GM10248 (cell line): ENCODE measurements around the gene RAD50.
A peak's percentile ranks its signal among the peaks of the same experiment; 100 is the strongest.

ENCODE experiments used
- CTCF ChIA-PET: fragments of 300-600 bp; sonication (Branson Sonifier 250); formaldehyde crosslinking; extraction: SDS; loops from one replicate; lab custom pipeline; 2021; ENCODE audit warnings: antibody characterized with exemption; lab: Yijun Ruan, JAX
- POLR2A ChIA-PET: fragments of 350-650 bp; sonication (Branson Sonifier 250); formaldehyde crosslinking; extraction: SDS; loops from one replicate; lab custom pipeline; 2020; ENCODE audit warnings: antibody characterized with exemption; lab: Yijun Ruan, JAX
- DNase-seq: peaks from one replicate; pipeline ENCODE4 v3.0.0; 2012; ENCODE audit errors: extremely low spot score
- CTCF ChIP-seq: IDR thresholded peaks from 2 replicates; pipeline ENCODE4 v1.5.1; 2012; ENCODE audit warnings: mild to moderate bottlenecking, low read depth; ENCODE audit errors: extremely low read depth, missing control alignments, control extremely low read depth

RAD50 gene

GRCh38 chr5:132661231-132662003, 104.6 kb downstream of the RAD50 start:
- peak; percentile 32 for TF ChIP-seq CTCF
- peak; percentile 66 for DNase-seq
- ChIA-PET POLR2A (interaction anchor here (1.6 kb wide), 1 partner anchor 20 kb away, joined by 5 read pairs; no protein-coding TSS in a partner anchor), CTCF (interaction anchor here (0.6 to 10.7 kb wide), 18 partner anchors 11 to 222 kb away, joined by 3 to 78 read pairs (median 4); partner anchors contain the start of genes IL4 and SOWAHA)

GRCh38 chr5:132662004-132662401, 105.2 kb downstream of the RAD50 start:
- CTCF ChIA-PET = interaction anchor here (0.6 to 10.7 kb wide), 14 partner anchors 12 to 158 kb away, joined by 3 to 78 read pairs (median 4); partner anchors contain the start of genes IL4 and SOWAHA
- POLR2A ChIA-PET = interaction anchor here (1.6 to 1.7 kb wide), 2 partner anchors 21 to 85 kb away, joined by 3 to 5 read pairs; partner anchors contain the start of gene CCNI2
- no peak for DNase-seq
- TF ChIP-seq CTCF = no peak

GRCh38 chr5:132662925-132663770, 106.4 kb downstream of the RAD50 start:
- ChIA-PET POLR2A (interaction anchor here (0.6 to 3.4 kb wide), 3 partner anchors 11 to 84 kb away, joined by 3 to 21 read pairs (median 4); partner anchors contain the start of genes CCNI2 and IL4), CTCF (interaction anchor here (1.0 to 10.7 kb wide), 10 partner anchors 12 to 161 kb away, joined by 3 to 78 read pairs (median 4); partner anchors contain the start of genes IL4 and KIF3A)
- no peak for TF ChIP-seq CTCF
- DNase-seq = peak; percentile 87

GRCh38 chr5:132663771-132664695, 107.3 kb downstream of the RAD50 start:
- ChIA-PET POLR2A (interaction anchor here (0.6 to 3.4 kb wide), 2 partner anchors 10 to 66 kb away, joined by 4 to 21 read pairs; partner anchors contain the start of gene IL4), CTCF (interaction anchor here (1.1 to 10.7 kb wide), 7 partner anchors 12 to 160 kb away, joined by 3 to 78 read pairs (median 4); partner anchors contain the start of gene IL4)
- peak; percentile 87 for DNase-seq
- TF ChIP-seq CTCF = no peak

GRCh38 chr5:132664696-132665209, 108.0 kb downstream of the RAD50 start:
- no peak for DNase-seq
- ChIA-PET POLR2A (interaction anchor here (3.4 kb wide), 1 partner anchor 10 kb away, joined by 21 read pairs; the partner anchor contains the start of gene IL4), CTCF (interaction anchor here (1.1 to 10.7 kb wide), 5 partner anchors 11 to 159 kb away, joined by 3 to 78 read pairs (median 4); partner anchors contain the start of gene IL4)
- TF ChIP-seq CTCF = no peak
